Stimulated activated CD8-positive, alpha-beta memory T cell treated with anti-CD3 and anti-CD28 coated beads, Interleukin-4, amount 100 ng/mL, for 1 hour (primary cell): Measurements from ENCODE around the gene PDZK1IP1.
"Not testable (repeated sequence)": the region's sequence is repeated elsewhere in the genome, so short reads cannot be mapped to it uniquely, and the experiment has no call there.

Source experiments
- DNase-seq, 2 donors: peaks; one replicate each; pipeline ENCODE4 v3.0.0-alpha.2; 2020; ENCODE audit warnings: low read depth in 2 of 2, low spot score in 1 of 2

Gene PDZK1IP1

GRCh38 chr1:47198214-47198613 lies 8.4 kb upstream of the PDZK1IP1 start:
- no peak for DNase-seq

- no peak for DNase-seq
Measured at GRCh38 chr1:47196622-47197021, 6.8 kb upstream of the PDZK1IP1 start.

GRCh38 chr1:47195981-47196380 lies 6.1 kb upstream of the PDZK1IP1 start:
- not testable (repeated sequence) for DNase-seq

- DNase-seq: no peak
Measured at GRCh38 chr1:47194311-47194710, 4.5 kb upstream of the PDZK1IP1 start.

GRCh38 chr1:47193496-47193895 lies 3.7 kb upstream of the PDZK1IP1 start:
- DNase-seq: not testable (repeated sequence)

GRCh38 chr1:47192458-47193384 lies 2.9 kb upstream of the PDZK1IP1 start:
- DNase-seq: peak; percentile 29 to 39

- DNase-seq: no peak
Measured at GRCh38 chr1:47191940-47192457, 2.2 kb upstream of the PDZK1IP1 start.

GRCh38 chr1:47190857-47191256 lies 1.0 kb upstream of the PDZK1IP1 start:
- DNase-seq: no peak

GRCh38 chr1:47190509-47190855 lies 646 bp upstream of the PDZK1IP1 start:
- DNase-seq: no peak

- DNase-seq: no peak
Measured at GRCh38 chr1:47188791-47189785, 748 bp downstream of the PDZK1IP1 start.

GRCh38 chr1:47187926-47188250 lies 1.9 kb downstream of the PDZK1IP1 start:
- DNase-seq: no peak

GRCh38 chr1:47187231-47187925 lies 2.5 kb downstream of the PDZK1IP1 start:
- DNase-seq: no peak

GRCh38 chr1:47186267-47187185 lies 3.3 kb downstream of the PDZK1IP1 start:
- DNase-seq: no peak

- no peak for DNase-seq
Measured at GRCh38 chr1:47184822-47185677, 4.8 kb downstream of the PDZK1IP1 start.

- DNase-seq: no peak
Measured at GRCh38 chr1:47184090-47184821, 5.6 kb downstream of the PDZK1IP1 start.

GRCh38 chr1:47183308-47184089 lies 6.3 kb downstream of the PDZK1IP1 start:
- no peak for DNase-seq

GRCh38 chr1:47182676-47183235 lies 7.1 kb downstream of the PDZK1IP1 start:
- DNase-seq: no peak
